Measurements from ENCODE around the gene TDRD12.

TDRD12 gene

GRCh38 chr19:32823747-32824102 lies 104.2 kb downstream of the TDRD12 start:
- DNase-seq (ENCODE audit: low spot score), result no peak
- TF ChIP-seq CTCF (IDR thresholded peaks at IDR 0.05; ENCODE audit: extremely low read depth, insufficient read depth, missing control alignments), result no peak
- in situ Hi-C loops (cut with MboI; ENCODE audit: low pct_unique_long_range_greater_than_20kb, low sequenced_read_pairs, unreplicated experiment), result no loop called here

GRCh38 chr19:32824191-32824751 lies 104.7 kb downstream of the TDRD12 start:
- no peak for DNase-seq (ENCODE audit: low spot score)
- in situ Hi-C loops (cut with MboI; ENCODE audit: low pct_unique_long_range_greater_than_20kb, low sequenced_read_pairs, unreplicated experiment), result no loop called here
- TF ChIP-seq CTCF (IDR thresholded peaks at IDR 0.05; ENCODE audit: extremely low read depth, insufficient read depth, missing control alignments), result no peak

- DNase-seq (ENCODE audit: low spot score), result no peak
- in situ Hi-C loops (cut with MboI; ENCODE audit: low pct_unique_long_range_greater_than_20kb, low sequenced_read_pairs, unreplicated experiment), result no loop called here
- TF ChIP-seq CTCF (IDR thresholded peaks at IDR 0.05; ENCODE audit: extremely low read depth, insufficient read depth, missing control alignments), result no peak
Observed at GRCh38 chr19:32824916-32825608, 105.5 kb downstream of the TDRD12 start.

GRCh38 chr19:32828139-32828538 lies 108.6 kb downstream of the TDRD12 start:
- no peak for DNase-seq (ENCODE audit: low spot score)
- no peak for TF ChIP-seq CTCF (IDR thresholded peaks at IDR 0.05; ENCODE audit: extremely low read depth, insufficient read depth, missing control alignments)
- in situ Hi-C loops (cut with MboI; ENCODE audit: low pct_unique_long_range_greater_than_20kb, low sequenced_read_pairs, unreplicated experiment), result no loop called here

GRCh38 chr19:32828643-32829344 lies 109.2 kb downstream of the TDRD12 start:
- in situ Hi-C loops (cut with MboI; ENCODE audit: low pct_unique_long_range_greater_than_20kb, low sequenced_read_pairs, unreplicated experiment), result no loop called here
- no peak for DNase-seq (ENCODE audit: low spot score)
- TF ChIP-seq CTCF (IDR thresholded peaks at IDR 0.05; ENCODE audit: extremely low read depth, insufficient read depth, missing control alignments), result no peak

GRCh38 chr19:32829345-32829896 lies 109.9 kb downstream of the TDRD12 start:
- no peak for DNase-seq (ENCODE audit: low spot score)
- TF ChIP-seq CTCF (IDR thresholded peaks at IDR 0.05; ENCODE audit: extremely low read depth, insufficient read depth, missing control alignments), result no peak
- in situ Hi-C loops (cut with MboI; ENCODE audit: low pct_unique_long_range_greater_than_20kb, low sequenced_read_pairs, unreplicated experiment), result no loop called here
